Endodermal cell (in vitro differentiated cells): Measurements from ENCODE around the gene PCOLCE2. TPM values are rescaled to one million over a fixed set of nuclear protein-coding genes. Genes with fewer than 3 reads are reported as not detected.

Experiments
- DNase-seq: peaks from one replicate; pipeline ENCODE4 v3.0.0-alpha.2; 2017
- H3K27ac ChIP-seq: 2 replicates; pipeline ENCODE4 v1.5.1; 2013; ENCODE audit warnings: mild to moderate bottlenecking, low read depth, low read length, moderate library complexity
- H3K27me3 ChIP-seq: 2 replicates; pipeline ENCODE4 v1.6.1; 2013; ENCODE audit warnings: mild to moderate bottlenecking, low read length, moderate library complexity; ENCODE audit not compliant: insufficient read depth, control insufficient read depth, poor library complexity, severe bottlenecking
- H3K36me3 ChIP-seq: 2 replicates; pipeline ENCODE4 v1.7.0; 2013; ENCODE audit warnings: mild to moderate bottlenecking, low read length, moderate library complexity; ENCODE audit not compliant: control insufficient read depth, insufficient read depth
- H3K4me1 ChIP-seq: one replicate; pipeline ENCODE4 v1.7.0; 2013; ENCODE audit warnings: low read length; ENCODE audit not compliant: control insufficient read depth, insufficient read depth
- H3K4me3 ChIP-seq: 2 replicates; pipeline ENCODE4 v1.5.1; 2013; ENCODE audit warnings: mild to moderate bottlenecking, low read length, moderate library complexity
- H3K9ac ChIP-seq: 2 replicates; pipeline ENCODE4 v1.6.1; 2013; ENCODE audit warnings: mild to moderate bottlenecking, low read length, moderate library complexity; ENCODE audit not compliant: poor library complexity, severe bottlenecking; ENCODE audit errors: extremely low read depth
- H3K9me3 ChIP-seq: 2 replicates; pipeline ENCODE4 v1.6.1; 2013; ENCODE audit warnings: mild to moderate bottlenecking, low read length, moderate library complexity; ENCODE audit not compliant: control insufficient read depth
- H3K27ac Mint-ChIP-seq: 2 replicates; pipeline ENCODE4 v1.8.0; 2020; ENCODE audit warnings: mixed read lengths
- H3K27me3 Mint-ChIP-seq: 2 replicates; pipeline ENCODE4 v1.8.0; 2021; ENCODE audit warnings: mild to moderate bottlenecking, mixed read lengths; ENCODE audit not compliant: insufficient read depth
- H3K36me3 Mint-ChIP-seq: 2 replicates; pipeline ENCODE4 v1.8.0; 2020; ENCODE audit warnings: low read depth, mixed read lengths
- H3K4me1 Mint-ChIP-seq: 2 replicates; pipeline ENCODE4 v1.8.0; 2020; ENCODE audit warnings: mixed read lengths
- H3K4me3 Mint-ChIP-seq: 2 replicates; pipeline ENCODE4 v1.8.0; 2020; ENCODE audit warnings: mild to moderate bottlenecking, moderate library complexity, mixed read lengths
- H3K9me3 Mint-ChIP-seq: 2 replicates; pipeline ENCODE4 v1.8.0; 2020; ENCODE audit warnings: mild to moderate bottlenecking, mixed read lengths
- WGBS, 2 experiments: methylation state at CpG; one replicate each; pipeline versions ENCODE4 v1.1.5 to v1.1.7; 2013; ENCODE audit warnings: missing lambda C conversion rate in 2 of 2, mixed read lengths in 1 of 2; ENCODE audit not compliant: insufficient coverage in 1 of 2, insufficient read length in 1 of 2; 5-methylcytosine and 5-hydroxymethylcytosine counted together
- total RNA-seq, 2 donors: library from RNA; stranded (reverse); fragmentation: NEBNext Ultra II Directional in 1 of 2; extraction: Animal tissue kit (Norgen Biotek cat#: 25700) in 1 of 2; gene quantifications; 2 replicates in 1 of 2; 3 replicates in 1 of 2; pipeline ENCODE4 v1.2.1, GENCODE V29; 2021
- TF ChIP-seq, protein P1 (sequence below): fragments of 200-600 bp; sonication (generic); conservative IDR thresholded peaks from 2 replicates; pipeline ENCODE4 v1.5.0; 2021; ENCODE audit warnings: antibody characterized with exemption, mild to moderate bottlenecking

PCOLCE2 gene
- total RNA-seq, 2 donors from 2014 or later, result 17.0 to 18.0 TPM

DNA sequence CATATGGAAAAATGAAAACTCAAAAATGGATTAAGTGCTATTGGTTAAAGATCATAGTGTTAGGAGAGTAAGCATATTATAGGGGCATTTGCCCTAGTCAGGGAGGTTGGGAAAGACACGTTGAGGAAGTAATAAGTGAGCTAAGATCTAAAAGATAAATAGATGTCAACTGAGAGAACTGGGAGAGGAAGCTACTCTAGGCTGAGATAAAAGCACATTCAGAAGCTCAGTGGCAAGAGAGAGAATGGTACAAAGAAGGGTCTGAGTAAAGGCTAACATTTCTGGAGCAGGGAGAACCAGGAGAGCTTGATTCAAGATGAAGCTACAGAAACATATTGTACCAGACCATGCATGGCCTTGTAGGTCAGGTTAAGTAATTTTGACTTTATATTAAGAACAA, 101.2 kb downstream of the PCOLCE2 start:
- H3K9me3 Mint-ChIP-seq, result no peaks in the 10 kb centered on the region
- Histone ChIP-seq H3K36me3 (peaks cover 8% of the 10 kb centered on the region), H3K4me1 (no peaks in the 10 kb centered on the region), H3K9me3 (no peaks in the 10 kb centered on the region), H3K27me3 (no peaks in the 10 kb centered on the region), H3K4me3 (no peak overlapping the region), H3K27ac (no peak overlapping the region), H3K9ac (no peak overlapping the region)
- DNase-seq, result no peak
- H3K27ac Mint-ChIP-seq, result no peak overlapping the region
- 87% methylated on average over 1 of the region's 1 CpG for WGBS, 2 experiments
- TF ChIP-seq, protein P1, sequence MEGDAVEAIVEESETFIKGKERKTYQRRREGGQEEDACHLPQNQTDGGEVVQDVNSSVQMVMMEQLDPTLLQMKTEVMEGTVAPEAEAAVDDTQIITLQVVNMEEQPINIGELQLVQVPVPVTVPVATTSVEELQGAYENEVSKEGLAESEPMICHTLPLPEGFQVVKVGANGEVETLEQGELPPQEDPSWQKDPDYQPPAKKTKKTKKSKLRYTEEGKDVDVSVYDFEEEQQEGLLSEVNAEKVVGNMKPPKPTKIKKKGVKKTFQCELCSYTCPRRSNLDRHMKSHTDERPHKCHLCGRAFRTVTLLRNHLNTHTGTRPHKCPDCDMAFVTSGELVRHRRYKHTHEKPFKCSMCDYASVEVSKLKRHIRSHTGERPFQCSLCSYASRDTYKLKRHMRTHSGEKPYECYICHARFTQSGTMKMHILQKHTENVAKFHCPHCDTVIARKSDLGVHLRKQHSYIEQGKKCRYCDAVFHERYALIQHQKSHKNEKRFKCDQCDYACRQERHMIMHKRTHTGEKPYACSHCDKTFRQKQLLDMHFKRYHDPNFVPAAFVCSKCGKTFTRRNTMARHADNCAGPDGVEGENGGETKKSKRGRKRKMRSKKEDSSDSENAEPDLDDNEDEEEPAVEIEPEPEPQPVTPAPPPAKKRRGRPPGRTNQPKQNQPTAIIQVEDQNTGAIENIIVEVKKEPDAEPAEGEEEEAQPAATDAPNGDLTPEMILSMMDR, result no peak
- no peak overlapping the region for H3K4me3 Mint-ChIP-seq
- peaks cover 5% of the 10 kb centered on the region for H3K4me1 Mint-ChIP-seq
- peaks cover 6% of the 10 kb centered on the region for H3K36me3 Mint-ChIP-seq
- H3K27me3 Mint-ChIP-seq, result no peaks in the 10 kb centered on the region

DNA sequence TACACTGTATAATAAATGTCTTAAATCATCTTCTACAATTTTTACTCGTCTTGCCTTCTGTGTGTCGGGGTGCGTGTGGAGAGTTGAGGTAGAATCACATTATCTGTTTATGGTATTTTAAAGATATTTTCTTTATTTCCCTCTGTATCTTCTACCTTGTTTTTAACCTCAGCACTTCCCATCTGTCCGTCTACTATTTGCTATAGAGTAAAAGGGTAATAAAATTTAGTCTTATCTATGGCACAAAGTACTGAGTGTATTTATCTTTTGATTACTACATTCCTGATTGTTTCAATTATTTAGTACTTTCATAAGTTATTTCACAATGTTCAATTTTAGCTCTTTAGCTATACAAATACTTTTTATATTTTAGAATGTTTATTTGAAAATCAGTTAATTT, 102.9 kb downstream of the PCOLCE2 start:
- Histone ChIP-seq H3K9me3 (no peaks in the 10 kb centered on the region), H3K36me3 (peaks cover 8% of the 10 kb centered on the region), H3K9ac (no peak overlapping the region), H3K4me3 (no peak overlapping the region), H3K27ac (no peak overlapping the region), H3K4me1 (no peaks in the 10 kb centered on the region), H3K27me3 (no peaks in the 10 kb centered on the region)
- Mint-ChIP-seq H3K36me3 (peaks cover 6% of the 10 kb centered on the region), H3K9me3 (no peaks in the 10 kb centered on the region), H3K4me3 (no peak overlapping the region), H3K27me3 (no peaks in the 10 kb centered on the region), H3K4me1 (peaks cover 3% of the 10 kb centered on the region), H3K27ac (no peak overlapping the region)
- DNase-seq, result no peak
- TF ChIP-seq, protein P1, result no peak
- WGBS, 2 experiments, result no CpG with 5 or more reads among the region's 4 CpGs

DNA sequence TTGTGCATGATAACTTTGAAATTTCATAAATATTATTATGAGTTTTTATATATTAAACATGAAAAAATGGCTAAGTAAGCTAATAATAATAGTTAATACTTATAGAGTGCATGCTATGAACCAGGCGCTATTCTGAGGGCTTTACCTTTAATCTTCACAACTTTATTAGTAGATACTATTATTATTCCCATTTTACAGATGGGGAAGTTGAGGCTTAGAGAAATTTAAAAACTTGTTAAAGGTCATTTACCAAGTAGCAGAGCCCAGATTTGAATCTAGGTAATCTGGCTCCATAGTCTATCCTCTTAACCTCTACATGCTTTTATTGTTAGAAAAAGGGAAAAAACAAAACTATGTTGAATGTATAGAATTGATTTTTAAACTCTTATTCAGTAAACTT, 104.7 kb downstream of the PCOLCE2 start:
- WGBS, 2 experiments, result no CpG with 5 or more reads among the region's 1 CpG

More for the DNA sequence above, 104.7 kb downstream of the PCOLCE2 start:
- Histone ChIP-seq H3K9me3 (no peaks in the 10 kb centered on the region), H3K36me3 (peaks cover 8% of the 10 kb centered on the region), H3K9ac (no peak overlapping the region), H3K27ac (no peak overlapping the region), H3K27me3 (no peaks in the 10 kb centered on the region), H3K4me3 (no peak overlapping the region), H3K4me1 (no peaks in the 10 kb centered on the region)
- TF ChIP-seq, protein P1, result no peak
- H3K27me3 Mint-ChIP-seq, result no peaks in the 10 kb centered on the region
- no peak overlapping the region for H3K4me3 Mint-ChIP-seq
- H3K27ac Mint-ChIP-seq, result no peak overlapping the region
- H3K9me3 Mint-ChIP-seq, result no peaks in the 10 kb centered on the region
- H3K36me3 Mint-ChIP-seq, result peaks cover 6% of the 10 kb centered on the region
- no peaks in the 10 kb centered on the region for H3K4me1 Mint-ChIP-seq
- no peak for DNase-seq
